Endothelial cell of umbilical vein (primary cell): ENCODE results near the gene MRPS27. TPM values are rescaled to one million over a fixed set of nuclear protein-coding genes. Genes with fewer than 3 reads are reported as not detected.

Source experiments
- BruUV-seq: library from RNA; stranded (reverse); fragments of 400-500 nt; replicated peaks from 2 replicates; lab custom pipeline; 2021; lab: Mats Ljungman, UMichigan
- CTCF ChIA-PET: fragments of 300-600, 350-600 bp; sonication (Branson Sonifier 250); formaldehyde crosslinking; loops from one replicate; lab custom pipeline; 2021; ENCODE audit warnings: antibody characterized with exemption, inconsistent platforms; lab: Charles Lee
- POLR2A ChIA-PET: fragments of 300-600, 350-600 bp; sonication (Branson Sonifier 250); formaldehyde crosslinking; loops from one replicate; lab custom pipeline; 2021; ENCODE audit warnings: antibody characterized with exemption, inconsistent platforms; lab: Charles Lee
- DNase-seq: peaks from one replicate; pipeline ENCODE4 v3.0.0-alpha.2; 2011; ENCODE audit warnings: low read depth, low spot score
- FAIRE-seq: peaks from 2 replicates; lab custom pipeline; 2011; peaks lifted over from hg19 to GRCh38; lab: Jason Lieb, UNC
- H2AFZ ChIP-seq: 2 replicates; pipeline ENCODE4 v1.6.0; 2012; ENCODE audit warnings: low read depth, low read length, control low read depth, inconsistent platforms
- H3K27ac ChIP-seq: 2 replicates; pipeline ENCODE4 v1.5.1; 2011; ENCODE audit warnings: low read depth, mild to moderate bottlenecking, control low read depth, low read length, moderate library complexity; ENCODE audit not compliant: insufficient read depth
- H3K27me3 ChIP-seq, 2 experiments: 2 replicates each; pipeline versions ENCODE4 v1.6.0 to v1.6.1; 2011; ENCODE audit warnings: low read length in 2 of 2, mixed read lengths in 1 of 2; ENCODE audit not compliant: control insufficient read depth in 2 of 2, insufficient read depth in 2 of 2
- H3K36me3 ChIP-seq, 2 experiments: 2 replicates in 1 of 2; 3 replicates in 1 of 2; pipeline ENCODE4 v1.5.1; 2011; ENCODE audit warnings: low read length in 2 of 2, mild to moderate bottlenecking in 1 of 2, moderate library complexity in 1 of 2; ENCODE audit not compliant: control insufficient read depth in 2 of 2, insufficient read depth in 2 of 2; ENCODE audit errors: extremely low read depth in 1 of 2
- H3K4me1 ChIP-seq: 3 replicates; pipeline ENCODE4 v1.5.1; 2011; ENCODE audit warnings: mild to moderate bottlenecking, low read length; ENCODE audit not compliant: control insufficient read depth, insufficient read depth; ENCODE audit errors: extremely low read depth
- H3K4me2 ChIP-seq: 2 replicates; pipeline ENCODE4 v1.6.1; 2011; ENCODE audit warnings: low read length, control low read depth, mixed read lengths; ENCODE audit not compliant: insufficient read depth
- H3K4me3 ChIP-seq, 3 experiments: fragments of 200-600 bp in 1 of 3; sonication (generic), shearing (Covaris generic) in 1 of 3; replicated peaks in 1 of 3; 2 replicates each; pipeline ENCODE4 v1.5.1; 2011 to 2016; ENCODE audit warnings: control low read depth in 3 of 3, low read length in 3 of 3, mild to moderate bottlenecking in 2 of 3, inconsistent platforms in 1 of 3, low read depth in 1 of 3, moderate library complexity in 1 of 3; ENCODE audit not compliant: insufficient read depth in 1 of 3
- H3K79me2 ChIP-seq: 2 replicates; pipeline ENCODE4 v1.6.0; 2012; ENCODE audit warnings: low read length, inconsistent platforms; ENCODE audit not compliant: control insufficient read depth, insufficient read depth
- H3K9ac ChIP-seq: replicated peaks from 2 replicates; pipeline ENCODE3; 2011; ENCODE audit warnings: low read length, control low read depth; ENCODE audit not compliant: insufficient read depth; ENCODE audit errors: extremely low read depth
- H3K9me1 ChIP-seq: replicated peaks from 3 replicates; pipeline ENCODE4 v1.6.0; 2011; ENCODE audit warnings: mild to moderate bottlenecking, low read length; ENCODE audit not compliant: control insufficient read depth, insufficient read depth; ENCODE audit errors: extremely low read depth
- H3K9me3 ChIP-seq: replicated peaks from 2 replicates; pipeline ENCODE4 v1.5.1; 2012; ENCODE audit warnings: low read length, inconsistent platforms; ENCODE audit not compliant: control insufficient read depth, insufficient read depth
- H4K20me1 ChIP-seq: replicated peaks from 2 replicates; pipeline ENCODE3; 2011; ENCODE audit warnings: mild to moderate bottlenecking, low read length; ENCODE audit not compliant: control insufficient read depth, insufficient read depth; ENCODE audit errors: extremely low read depth
- EZH2 ChIP-seq: IDR thresholded peaks from 2 replicates; pipeline ENCODE4 v1.6.1; 2012; ENCODE audit warnings: borderline replicate concordance, low read depth, mild to moderate bottlenecking, moderate library complexity, low read length, inconsistent platforms; ENCODE audit not compliant: severe bottlenecking
- FOS ChIP-seq: IDR thresholded peaks from 2 replicates; pipeline ENCODE4 v1.6.1; 2011; ENCODE audit warnings: mild to moderate bottlenecking, low read length, moderate library complexity, borderline replicate concordance; ENCODE audit not compliant: insufficient read depth
- GATA2 ChIP-seq: IDR thresholded peaks from 2 replicates; pipeline ENCODE4 v1.7.0; 2011; ENCODE audit warnings: low read depth, mild to moderate bottlenecking, moderate library complexity, mixed read lengths, low read length; ENCODE audit not compliant: insufficient read length, insufficient read depth
- JUN ChIP-seq: IDR thresholded peaks from 2 replicates; pipeline ENCODE4 v1.6.1; 2011; ENCODE audit warnings: borderline replicate concordance, low read depth; ENCODE audit not compliant: insufficient read length, insufficient read depth
- MAX ChIP-seq: IDR thresholded peaks from 2 replicates; pipeline ENCODE4 v1.6.1; 2011; ENCODE audit not compliant: insufficient read depth, insufficient read length
- MYC ChIP-seq: IDR thresholded peaks from one replicate; pipeline ENCODE4 v1.6.1; 2011; ENCODE audit warnings: mild to moderate bottlenecking, low read depth, low read length
- POLR2A ChIP-seq: IDR thresholded peaks from 2 replicates; pipeline ENCODE4 v1.6.1; 2012; ENCODE audit warnings: low read depth, mild to moderate bottlenecking, control low read depth, low read length
- POLR2AphosphoS5 ChIP-seq: IDR thresholded peaks from 2 replicates; pipeline ENCODE4 v1.6.1; 2012; ENCODE audit warnings: low read depth, mild to moderate bottlenecking, control low read depth, low read length, moderate library complexity; ENCODE audit not compliant: insufficient read depth
- dilution Hi-C: fragments of 300-500 bp; cut with MboI; formaldehyde crosslinking; loops from one replicate; pipeline ENCODE4 v1.15.0; 2019; ENCODE audit warnings: low sequenced_read_pairs; ENCODE audit not compliant: extremely low pct_ligation_motif_present
- intact Hi-C: fragments of 100-400 bp; cut with micrococcal nuclease; formaldehyde crosslinking; loops from one replicate; pipeline ENCODE4 v1.10.0; 2022
- polyA plus RNA-seq, 4 experiments: library from polyadenylated mRNA; depleted of rRNA in 3 of 4; stranded (reverse) in 3 of 4; unstranded in 1 of 4; fragments of >200 nt; gene quantifications; 2 replicates each; pipeline versions ENCODE4 v1.2.1 to v1.2.3, GENCODE V29; 2011 to 2012; ENCODE audit warnings: missing spikeins in 1 of 4
- total RNA-seq: library from RNA; stranded (reverse); gene quantifications from 2 replicates; pipeline ENCODE4 v1.2.3, GENCODE V29; 2021
- TF ChIP-seq, protein P1 (sequence below), 2 donors: IDR thresholded peaks; 1 replicate in 1 of 2; 2 replicates in 1 of 2; pipeline ENCODE4 v1.5.1; 2011; ENCODE audit warnings: low read length in 2 of 2, mild to moderate bottlenecking in 2 of 2, moderate library complexity in 2 of 2, control low read depth in 1 of 2, inconsistent platforms in 1 of 2, low read depth in 1 of 2; ENCODE audit not compliant: insufficient read depth in 1 of 2; ENCODE audit errors: extremely low read depth in 1 of 2

MRPS27 gene
- total and polyA plus RNA-seq, 2 donors (not counting 3 experiments of a cell fraction or from before 2014, with no cell fraction given) = 56.0 to 67.1 TPM

- FAIRE-seq = no peak
- Histone ChIP-seq H4K20me1 (no peaks in the 10 kb centered on the region), H3K4me1 (no peaks in the 10 kb centered on the region), H3K9ac (no peak overlapping the region), H3K9me1 (no peaks in the 10 kb centered on the region), H3K79me2 (peaks cover 57% of the 10 kb centered on the region), H3K9me3 (no peaks in the 10 kb centered on the region), H3K4me3 (no peak overlapping the region), H2AFZ (no peak overlapping the region), H3K27me3 (no peaks in the 10 kb centered on the region), H3K27ac (no peak overlapping the region), H3K36me3 (peaks cover 0 to 2% of the 10 kb centered on the region in 2 experiments), H3K4me2 (no peak overlapping the region)
- POLR2A ChIA-PET = no interaction called here
- CTCF ChIA-PET = no interaction called here
- dilution Hi-C loops = no loop called here
- TF ChIP-seq, protein P1, sequence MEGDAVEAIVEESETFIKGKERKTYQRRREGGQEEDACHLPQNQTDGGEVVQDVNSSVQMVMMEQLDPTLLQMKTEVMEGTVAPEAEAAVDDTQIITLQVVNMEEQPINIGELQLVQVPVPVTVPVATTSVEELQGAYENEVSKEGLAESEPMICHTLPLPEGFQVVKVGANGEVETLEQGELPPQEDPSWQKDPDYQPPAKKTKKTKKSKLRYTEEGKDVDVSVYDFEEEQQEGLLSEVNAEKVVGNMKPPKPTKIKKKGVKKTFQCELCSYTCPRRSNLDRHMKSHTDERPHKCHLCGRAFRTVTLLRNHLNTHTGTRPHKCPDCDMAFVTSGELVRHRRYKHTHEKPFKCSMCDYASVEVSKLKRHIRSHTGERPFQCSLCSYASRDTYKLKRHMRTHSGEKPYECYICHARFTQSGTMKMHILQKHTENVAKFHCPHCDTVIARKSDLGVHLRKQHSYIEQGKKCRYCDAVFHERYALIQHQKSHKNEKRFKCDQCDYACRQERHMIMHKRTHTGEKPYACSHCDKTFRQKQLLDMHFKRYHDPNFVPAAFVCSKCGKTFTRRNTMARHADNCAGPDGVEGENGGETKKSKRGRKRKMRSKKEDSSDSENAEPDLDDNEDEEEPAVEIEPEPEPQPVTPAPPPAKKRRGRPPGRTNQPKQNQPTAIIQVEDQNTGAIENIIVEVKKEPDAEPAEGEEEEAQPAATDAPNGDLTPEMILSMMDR (IDR thresholded peaks at IDR 0.05; ENCODE audit: extremely low read depth in 1 of 2, insufficient read depth in 1 of 2, low read depth in 1 of 2, low read length in 2 of 2) = no peak
- no peak for TF ChIP-seq POLR2A
- no peak for TF ChIP-seq EZH2
- no peak for TF ChIP-seq MAX
- no peak for TF ChIP-seq POLR2AphosphoS5
- TF ChIP-seq MYC = no peak
- TF ChIP-seq JUN = no peak
- TF ChIP-seq GATA2 = no peak
- no peak for TF ChIP-seq FOS
- no TSS peak for BruUV-seq
- intact Hi-C loops = no loop called here
- DNase-seq = no peak
These were observed 18.5 kb downstream of the MRPS27 start for GRCh38 chr5:72301557-72301956.
